Chondrocyte (in vitro differentiated cells): Measurements from ENCODE around the gene PNPLA2. TPM values are rescaled to one million over a fixed set of nuclear protein-coding genes. Genes with fewer than 3 reads are reported as not detected.

Experiments used
- DNase-seq: peaks from one replicate; pipeline ENCODE4 v3.0.0; 2021; ENCODE audit warnings: mixed read lengths, low spot score
- H3K27ac Mint-ChIP-seq: one replicate; pipeline ENCODE4 v1.8.0; 2021; ENCODE audit warnings: mild to moderate bottlenecking, moderate library complexity, mixed read lengths; ENCODE audit not compliant: unreplicated experiment
- H3K27me3 Mint-ChIP-seq: 2 replicates; pipeline ENCODE4 v1.8.0; 2021; ENCODE audit warnings: low read depth, mixed read lengths
- H3K36me3 Mint-ChIP-seq: 2 replicates; pipeline ENCODE4 v1.8.0; 2021; ENCODE audit warnings: low read depth, mixed read lengths
- H3K4me1 Mint-ChIP-seq: 2 replicates; pipeline ENCODE4 v1.8.0; 2021; ENCODE audit warnings: low read depth, mild to moderate bottlenecking, mixed read lengths
- H3K4me3 Mint-ChIP-seq: one replicate; pipeline ENCODE4 v1.8.0; 2021; ENCODE audit warnings: mild to moderate bottlenecking, moderate library complexity, mixed read lengths; ENCODE audit not compliant: unreplicated experiment
- H3K9me3 Mint-ChIP-seq: 2 replicates; pipeline ENCODE4 v1.8.0; 2021; ENCODE audit warnings: low read depth, mixed read lengths
- total RNA-seq: library from RNA; stranded (reverse); gene quantifications from 3 replicates; pipeline ENCODE4 v1.2.1, GENCODE V29; 2021
- TF ChIP-seq, protein P1 (sequence below): fragments of 200-600 bp; sonication (generic); IDR thresholded peaks from 2 replicates; pipeline ENCODE4 v1.5.0; 2021; ENCODE audit warnings: antibody characterized with exemption, mild to moderate bottlenecking, moderate library complexity

The PNPLA2 gene
- total RNA-seq, 1 donor from 2014 or later, result 56.0 TPM

GRCh38 chr11:827897-828192 is 9.1 kb downstream of the PNPLA2 start, which contains the start of gene CRACR2B:
Gene CRACR2B (plus strand): TSS chr11:827919. CDS start chr11:828608, 689 bp downstream.
- Mint-ChIP-seq H3K27ac (no peak within 1 kb of the TSS), H3K27me3 (no peaks in the 10 kb centered on the region), H3K4me1 (peaks cover 46% of the 10 kb centered on the region), H3K4me3 (peak within 1 kb of the TSS; percentile 31), H3K9me3 (no peaks in the 10 kb centered on the region), H3K36me3 (peaks cover 6% of the 10 kb centered on the region)
- no peak for DNase-seq
- TF ChIP-seq, protein P1, sequence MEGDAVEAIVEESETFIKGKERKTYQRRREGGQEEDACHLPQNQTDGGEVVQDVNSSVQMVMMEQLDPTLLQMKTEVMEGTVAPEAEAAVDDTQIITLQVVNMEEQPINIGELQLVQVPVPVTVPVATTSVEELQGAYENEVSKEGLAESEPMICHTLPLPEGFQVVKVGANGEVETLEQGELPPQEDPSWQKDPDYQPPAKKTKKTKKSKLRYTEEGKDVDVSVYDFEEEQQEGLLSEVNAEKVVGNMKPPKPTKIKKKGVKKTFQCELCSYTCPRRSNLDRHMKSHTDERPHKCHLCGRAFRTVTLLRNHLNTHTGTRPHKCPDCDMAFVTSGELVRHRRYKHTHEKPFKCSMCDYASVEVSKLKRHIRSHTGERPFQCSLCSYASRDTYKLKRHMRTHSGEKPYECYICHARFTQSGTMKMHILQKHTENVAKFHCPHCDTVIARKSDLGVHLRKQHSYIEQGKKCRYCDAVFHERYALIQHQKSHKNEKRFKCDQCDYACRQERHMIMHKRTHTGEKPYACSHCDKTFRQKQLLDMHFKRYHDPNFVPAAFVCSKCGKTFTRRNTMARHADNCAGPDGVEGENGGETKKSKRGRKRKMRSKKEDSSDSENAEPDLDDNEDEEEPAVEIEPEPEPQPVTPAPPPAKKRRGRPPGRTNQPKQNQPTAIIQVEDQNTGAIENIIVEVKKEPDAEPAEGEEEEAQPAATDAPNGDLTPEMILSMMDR, result no peak

- Mint-ChIP-seq H3K36me3 (peaks cover 6% of the 10 kb centered on the region), H3K27me3 (no peaks in the 10 kb centered on the region), H3K4me1 (peaks cover 46% of the 10 kb centered on the region), H3K9me3 (no peaks in the 10 kb centered on the region), H3K4me3 (peak overlapping the region; percentile 22), H3K27ac (no peak overlapping the region)
- DNase-seq, result no peak
- TF ChIP-seq, protein P1, result no peak
These were observed 9.9 kb downstream of the PNPLA2 start for GRCh38 chr11:828506-829175.

GRCh38 chr11:829176-829846 is 10.6 kb downstream of the PNPLA2 start:
- Mint-ChIP-seq H3K27ac (no peak overlapping the region), H3K4me3 (peak overlapping the region; percentile 25), H3K27me3 (no peaks in the 10 kb centered on the region)

GRCh38 chr11:829847-830294 is 11.2 kb downstream of the PNPLA2 start:
- peaks cover 56% of the 10 kb centered on the region for H3K4me1 Mint-ChIP-seq
- TF ChIP-seq, protein P1, result no peak
- no peak overlapping the region for H3K27ac Mint-ChIP-seq

More at GRCh38 chr11:829176-829846, 10.6 kb downstream of the PNPLA2 start:
- Mint-ChIP-seq H3K9me3 (no peaks in the 10 kb centered on the region), H3K4me1 (peaks cover 52% of the 10 kb centered on the region), H3K36me3 (peaks cover 4% of the 10 kb centered on the region)
- TF ChIP-seq, protein P1, result no peak
- no peak for DNase-seq

DNA sequence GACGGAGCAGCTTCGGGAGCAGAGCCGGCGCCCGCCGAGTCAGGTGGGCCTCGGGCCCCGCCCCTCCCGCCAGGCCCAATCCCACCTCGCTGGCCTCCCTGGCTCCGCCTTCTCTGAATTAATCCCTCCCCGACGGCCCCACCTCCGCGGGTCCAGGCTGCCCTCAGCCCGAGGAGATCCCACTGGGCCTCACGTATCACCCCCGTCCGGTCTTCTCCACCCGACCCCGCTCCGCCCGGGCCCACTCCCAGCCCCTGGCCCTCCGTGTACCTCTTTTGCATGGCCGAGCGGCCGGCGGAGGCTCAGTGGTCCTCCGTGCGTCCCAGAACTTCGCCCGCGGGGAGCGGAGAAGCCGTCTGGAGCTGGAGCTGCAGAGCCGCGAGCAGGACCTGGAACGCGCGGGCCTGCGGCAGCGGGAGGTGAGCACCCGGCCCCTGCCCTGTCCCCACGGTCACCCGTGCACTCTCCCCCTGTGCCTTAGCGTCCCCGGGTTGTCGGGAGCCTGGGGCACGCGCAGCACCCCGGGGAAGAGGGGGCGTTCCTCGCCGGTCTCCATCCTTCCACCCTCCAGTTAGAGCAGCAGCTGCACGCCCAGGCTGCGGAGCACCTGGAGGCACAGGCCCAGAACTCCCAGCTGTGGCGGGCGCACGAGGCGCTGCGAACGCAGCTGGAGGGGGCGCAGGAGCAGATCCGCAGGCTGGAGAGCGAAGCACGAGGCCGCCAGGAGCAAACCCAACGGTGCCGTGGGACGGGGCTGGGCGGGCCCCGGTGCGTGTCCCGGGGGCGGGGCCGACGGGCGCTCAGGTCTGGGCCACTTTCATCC is 11.8 kb downstream of the PNPLA2 start:
- H3K4me3 Mint-ChIP-seq, result peak overlapping the region; percentile 61
- TF ChIP-seq, protein P1, result no peak
- no peak overlapping the region for H3K27ac Mint-ChIP-seq
- no peaks in the 10 kb centered on the region for H3K9me3 Mint-ChIP-seq
- H3K4me1 Mint-ChIP-seq, result peaks cover 61% of the 10 kb centered on the region
- DNase-seq, result no peak
- H3K27me3 Mint-ChIP-seq, result no peaks in the 10 kb centered on the region
- H3K36me3 Mint-ChIP-seq, result no peaks in the 10 kb centered on the region

More at GRCh38 chr11:829847-830294, 11.2 kb downstream of the PNPLA2 start:
- Mint-ChIP-seq H3K36me3 (peaks cover 2% of the 10 kb centered on the region), H3K4me3 (peak overlapping the region; percentile 25), H3K27me3 (no peaks in the 10 kb centered on the region), H3K9me3 (no peaks in the 10 kb centered on the region)
- DNase-seq, result no peak
